Transverse colon (tissue), 4 donors: Measurements from ENCODE around the gene IL13RA2. TPM values are rescaled to one million over a fixed set of nuclear protein-coding genes. Genes with fewer than 3 reads are reported as not detected.

Experiments used
- DNase-seq: peaks from one replicate; pipeline ENCODE4 v3.0.0-alpha.2; 2019
- H3K27ac ChIP-seq, 4 donors: fragments of 200-600 bp; sonication (generic); 2 replicates each; pipeline ENCODE4 v1.5.1; 2016 to 2018; ENCODE audit warnings: inconsistent platforms in 4 of 4
- H3K27me3 ChIP-seq: fragments of 200-600 bp; sonication (generic); 2 replicates; pipeline ENCODE4 v1.5.1; 2017; ENCODE audit warnings: inconsistent platforms
- H3K36me3 ChIP-seq, 4 donors: fragments of 200-600 bp; sonication (generic); 2 replicates each; pipeline ENCODE4 v1.5.1; 2017 to 2019; ENCODE audit warnings: inconsistent platforms in 4 of 4
- H3K4me1 ChIP-seq, 4 donors: fragments of 200-600 bp; sonication (generic); 2 replicates each; pipeline ENCODE4 v1.5.1; 2017 to 2020; ENCODE audit warnings: inconsistent platforms in 4 of 4
- H3K4me3 ChIP-seq, 4 donors: fragments of 200-600 bp; sonication (generic); 1 replicate in 1 of 4; 2 replicates in 3 of 4; pipeline versions ENCODE4 v1.5.1 to v1.6.1; 2017 to 2019; ENCODE audit warnings: inconsistent platforms in 4 of 4
- H3K9me3 ChIP-seq, 2 donors: fragments of 200-600 bp; sonication (generic); 2 replicates each; pipeline ENCODE4 v1.5.1; 2017 to 2019; ENCODE audit warnings: inconsistent platforms in 2 of 2
- CTCF ChIP-seq, 5 experiments: fragments of 200-600 bp in 3 of 5; fragments of 450-650 bp in 2 of 5; sonication (generic) in 3 of 5; IDR thresholded peaks; 1 replicate in 2 of 5; 2 replicates in 3 of 5; pipeline ENCODE4 v1.5.1; 2016 to 2017; ENCODE audit warnings: antibody characterized with exemption in 5 of 5, inconsistent platforms in 3 of 5, mild to moderate bottlenecking in 2 of 5, moderate library complexity in 1 of 5
- EP300 ChIP-seq: sonication (generic); formaldehyde crosslinking; IDR thresholded peaks from one replicate; pipeline ENCODE4 v1.6.1; 2017; ENCODE audit warnings: antibody characterized with exemption, low read depth
- POLR2A ChIP-seq: fragments of 450-650 bp; IDR thresholded peaks from one replicate; pipeline ENCODE4 v1.6.1; 2016; ENCODE audit warnings: antibody characterized with exemption, mild to moderate bottlenecking, moderate library complexity
- POLR2AphosphoS5 ChIP-seq, 3 donors: sonication (generic); formaldehyde crosslinking; IDR thresholded peaks; one replicate each; pipeline ENCODE4 v1.6.1; 2016; ENCODE audit warnings: antibody characterized with exemption in 3 of 3
- WGBS, 2 donors: methylation state at CpG; one replicate each; pipeline ENCODE4 v1.1.5; 2018; ENCODE audit warnings: low coverage in 1 of 2; 5-methylcytosine and 5-hydroxymethylcytosine counted together
- in situ Hi-C, 4 donors: fragments of 200-750 bp; cut with MboI; loops; one replicate each; pipeline versions ENCODE4 v1.15.0 to v1.15.1; 2017; ENCODE audit warnings: low sequenced_read_pairs in 3 of 4, low pct_ligation_motif_present in 1 of 4, low pct_unique_long_range_greater_than_20kb in 1 of 4
- intact Hi-C: fragments of 100-400 bp; cut with DNase I; formaldehyde crosslinking; loops from one replicate; pipeline ENCODE4 v1.15.1; 2023; ENCODE audit warnings: low total_unique reads
- total RNA-seq, 4 donors: library from RNA; depleted of rRNA; stranded (reverse); fragments of >200 nt; gene quantifications; one replicate each; pipeline ENCODE4 v1.1.0, GENCODE V29; 2016

The IL13RA2 gene
- total RNA-seq, 4 donors from 2014 or later: not detected

GRCh38 chrX:115038406-115038805, 21.0 kb upstream of the IL13RA2 start:
- intact Hi-C loops (no loop called here), in situ Hi-C loops (no loop called here)
- Histone ChIP-seq H3K27ac (no peak overlapping the region), H3K4me1 (no peaks in the 10 kb centered on the region), H3K9me3 (no peaks in the 10 kb centered on the region), H3K36me3 (no peaks in the 10 kb centered on the region), H3K4me3 (no peak overlapping the region), H3K27me3 (no peaks in the 10 kb centered on the region)
- no peak for DNase-seq
- TF ChIP-seq CTCF (IDR thresholded peaks at IDR 0.05) (no peak), POLR2A (no peak), EP300 (no peak), POLR2AphosphoS5 (IDR thresholded peaks at IDR 0.05) (no peak)
- 41 to 67% methylated on average over 1 of the region's 1 CpG for WGBS, 2 donors

- Histone ChIP-seq H3K9me3 (no peaks in the 10 kb centered on the region), H3K4me3 (no peak overlapping the region), H3K27me3 (no peaks in the 10 kb centered on the region), H3K27ac (no peak overlapping the region), H3K4me1 (no peaks in the 10 kb centered on the region), H3K36me3 (no peaks in the 10 kb centered on the region)
- WGBS, 2 donors: 17 to 30% methylated on average over 1 of the region's 1 CpG
- no peak for DNase-seq
- in situ Hi-C loops (no loop called here), intact Hi-C loops (no loop called here)
- TF ChIP-seq POLR2AphosphoS5 (IDR thresholded peaks at IDR 0.05): no peak
- no peak for TF ChIP-seq EP300
- TF ChIP-seq POLR2A: no peak
- TF ChIP-seq CTCF (IDR thresholded peaks at IDR 0.05): no peak
These were observed 18.6 kb upstream of the IL13RA2 start for GRCh38 chrX:115036029-115036428.

- intact Hi-C loops (no loop called here), in situ Hi-C loops (no loop called here)
- WGBS, 2 donors: 80 to 100% methylated on average over 1 to 2 of the region's 2 CpGs
- Histone ChIP-seq H3K27ac (no peak overlapping the region), H3K9me3 (no peaks in the 10 kb centered on the region), H3K4me1 (no peaks in the 10 kb centered on the region), H3K36me3 (no peaks in the 10 kb centered on the region), H3K4me3 (no peak overlapping the region), H3K27me3 (no peaks in the 10 kb centered on the region)
- no peak for DNase-seq
- no peak for TF ChIP-seq CTCF (IDR thresholded peaks at IDR 0.05)
- no peak for TF ChIP-seq POLR2AphosphoS5 (IDR thresholded peaks at IDR 0.05)
- TF ChIP-seq POLR2A: no peak
- TF ChIP-seq EP300: no peak
These were observed 14.6 kb upstream of the IL13RA2 start for GRCh38 chrX:115031989-115032388.

- intact Hi-C loops (no loop called here), in situ Hi-C loops (no loop called here)
- H3K36me3 ChIP-seq: no peaks in the 10 kb centered on the region
- no peak overlapping the region for H3K4me3 ChIP-seq
- TF ChIP-seq POLR2AphosphoS5 (IDR thresholded peaks at IDR 0.05) (peak in 2 of 3 donors; percentile 25 to 46), POLR2A (no peak), CTCF (IDR thresholded peaks at IDR 0.05) (no peak)
- H3K27ac ChIP-seq: peak overlapping the region; percentile 44 to 72 (median 65)
- 34% methylated on average over 2 of the region's 2 CpGs; no CpG with 5 or more reads in 1 of the 2 donors for WGBS, 2 donors
- no peaks in the 10 kb centered on the region for H3K27me3 ChIP-seq
- H3K4me1 ChIP-seq: no peaks in the 10 kb centered on the region
- peak; percentile 46 for DNase-seq
- no peaks in the 10 kb centered on the region for H3K9me3 ChIP-seq
These were observed 13.2 kb upstream of the IL13RA2 start for GRCh38 chrX:115030625-115031024.
